ENCODE results near the gene SH2D3C. TPM values are rescaled to one million over a fixed set of nuclear protein-coding genes. Genes with fewer than 3 reads are reported as not detected.

The SH2D3C gene
- total and polyA plus RNA-seq, 9 donors = 12.4 to 22.5 (median 19.8) TPM

DNA sequence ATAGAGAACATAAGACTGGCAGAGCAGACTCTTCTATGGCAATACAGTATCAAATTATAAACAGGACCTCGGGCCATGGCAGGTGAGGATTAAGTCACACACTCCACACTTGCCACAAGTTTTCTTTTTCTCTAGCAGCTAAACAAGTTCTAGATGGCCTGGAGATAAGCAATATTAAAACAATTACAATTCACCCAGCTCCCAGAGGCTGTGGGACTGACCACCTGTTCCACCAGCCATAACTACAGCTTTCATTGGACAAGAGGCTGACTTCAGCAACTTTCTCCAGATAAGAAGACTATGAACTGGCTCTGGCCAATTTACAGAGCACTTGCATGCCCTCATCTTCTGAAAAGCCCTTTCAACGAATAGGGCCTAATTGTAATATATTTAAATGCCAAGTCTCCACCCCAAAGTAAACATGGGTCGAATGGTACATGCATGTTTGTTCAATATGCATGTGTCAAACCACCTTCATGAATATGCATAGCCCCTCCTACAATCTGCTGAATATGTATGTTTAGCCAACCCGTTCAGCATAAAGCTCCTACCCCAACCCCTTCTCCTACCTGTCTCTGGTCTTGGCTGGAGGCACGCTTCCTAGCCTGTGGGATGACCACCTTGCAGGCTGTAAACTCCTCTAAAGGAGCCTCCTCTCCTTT is 77.7 kb downstream of the SH2D3C start:
- 63% methylated on average over 3 of the region's 5 CpGs for WGBS (ENCODE audit: insufficient coverage)

DNA sequence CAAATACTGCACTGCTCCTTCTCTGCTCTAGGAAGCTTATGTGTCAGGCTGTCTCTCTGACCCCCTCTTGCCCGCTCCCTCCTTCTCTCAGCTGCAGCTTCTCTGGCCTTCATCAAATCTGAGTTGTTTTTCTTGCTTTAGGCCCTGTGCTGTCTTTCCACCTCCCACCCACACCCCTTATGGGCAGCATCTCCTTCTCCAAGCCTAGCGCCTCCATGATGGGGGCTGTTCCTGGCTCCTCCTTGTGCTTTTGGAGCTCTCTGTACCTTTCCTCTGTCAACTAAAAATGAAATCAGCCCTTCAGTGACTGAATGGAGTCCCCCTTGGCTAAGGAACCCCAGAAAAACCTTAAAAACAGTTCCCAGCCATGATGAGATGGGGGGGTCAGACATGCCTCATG is 78.3 kb downstream of the SH2D3C start:
- Histone ChIP-seq H3K4me1 (ENCODE audit: control insufficient read depth, insufficient read depth, low read length) (peaks cover 27% of the 10 kb centered on the region), H3K27ac (ENCODE audit: low read length) (peak overlapping the region; percentile 69), H3K27me3 (ENCODE audit: control insufficient read depth, insufficient read depth, low read length) (no peaks in the 10 kb centered on the region), H3K36me3 (ENCODE audit: control insufficient read depth, insufficient read depth, low read length) (no peaks in the 10 kb centered on the region), H3K4me3 (ENCODE audit: low read length) (no peak overlapping the region), H3K9me3 (replicated peaks; ENCODE audit: control insufficient read depth, low read depth, low read length) (no peaks in the 10 kb centered on the region)
- DNase-seq = no peak
- 85% methylated on average over 2 of the region's 2 CpGs for WGBS (ENCODE audit: insufficient coverage)

More for the DNA sequence above, 77.7 kb downstream of the SH2D3C start:
- Histone ChIP-seq H3K4me3 (ENCODE audit: low read length) (no peak overlapping the region), H3K27me3 (ENCODE audit: control insufficient read depth, insufficient read depth, low read length) (no peaks in the 10 kb centered on the region), H3K27ac (ENCODE audit: low read length) (peak overlapping the region; percentile 69), H3K4me1 (ENCODE audit: control insufficient read depth, insufficient read depth, low read length) (peaks cover 29% of the 10 kb centered on the region), H3K36me3 (ENCODE audit: control insufficient read depth, insufficient read depth, low read length) (no peaks in the 10 kb centered on the region), H3K9me3 (replicated peaks; ENCODE audit: control insufficient read depth, low read depth, low read length) (no peaks in the 10 kb centered on the region)
- no peak for DNase-seq

- peak; percentile 99 for DNase-seq
- Histone ChIP-seq H3K9me3 (replicated peaks; ENCODE audit: control insufficient read depth, low read depth, low read length) (no peaks in the 10 kb centered on the region), H3K4me1 (ENCODE audit: control insufficient read depth, insufficient read depth, low read length) (peaks cover 30% of the 10 kb centered on the region), H3K27me3 (ENCODE audit: control insufficient read depth, insufficient read depth, low read length) (no peaks in the 10 kb centered on the region), H3K27ac (ENCODE audit: low read length) (peak overlapping the region; percentile 90), H3K36me3 (ENCODE audit: control insufficient read depth, insufficient read depth, low read length) (no peaks in the 10 kb centered on the region), H3K4me3 (ENCODE audit: low read length) (peak overlapping the region; percentile 49)
- WGBS (ENCODE audit: insufficient coverage) = 7% methylated on average over 34 of the region's 41 CpGs
These were observed 79.3 kb downstream of the SH2D3C start for GRCh38 chr9:127698985-127699670.

- DNase-seq = no peak
- Histone ChIP-seq H3K9me3 (replicated peaks; ENCODE audit: control insufficient read depth, low read depth, low read length) (no peaks in the 10 kb centered on the region), H3K27ac (ENCODE audit: low read length) (no peak overlapping the region), H3K4me1 (ENCODE audit: control insufficient read depth, insufficient read depth, low read length) (peaks cover 30% of the 10 kb centered on the region), H3K4me3 (ENCODE audit: low read length) (no peak overlapping the region), H3K27me3 (ENCODE audit: control insufficient read depth, insufficient read depth, low read length) (no peaks in the 10 kb centered on the region), H3K36me3 (ENCODE audit: control insufficient read depth, insufficient read depth, low read length) (no peaks in the 10 kb centered on the region)
- WGBS (ENCODE audit: insufficient coverage) = 100% methylated on average over 3 of the region's 5 CpGs
These were observed 80.1 kb downstream of the SH2D3C start for GRCh38 chr9:127698386-127698785.

DNA sequence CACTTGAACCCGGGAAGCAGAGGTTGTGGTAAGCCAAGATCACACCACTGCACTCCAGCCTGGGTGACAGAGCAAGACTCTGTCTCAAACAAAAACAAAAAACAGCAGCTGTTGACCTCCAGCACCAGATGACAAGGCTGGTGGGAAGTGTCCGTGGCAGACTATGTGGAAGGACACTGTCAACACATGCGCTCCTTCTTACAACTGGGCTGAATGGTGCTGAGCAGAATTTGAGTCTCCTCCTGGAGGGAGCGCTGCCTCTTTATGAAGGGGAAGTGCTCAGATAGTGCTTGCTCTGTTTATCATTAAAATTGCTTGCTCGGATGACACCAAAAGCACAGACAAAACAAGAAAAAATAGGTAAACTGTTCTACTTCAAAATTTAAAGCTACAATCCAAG is 80.9 kb downstream of the SH2D3C start:
- Histone ChIP-seq H3K9me3 (replicated peaks; ENCODE audit: control insufficient read depth, low read depth, low read length) (no peaks in the 10 kb centered on the region), H3K4me3 (ENCODE audit: low read length) (no peak overlapping the region), H3K27me3 (ENCODE audit: control insufficient read depth, insufficient read depth, low read length) (no peaks in the 10 kb centered on the region), H3K36me3 (ENCODE audit: control insufficient read depth, insufficient read depth, low read length) (no peaks in the 10 kb centered on the region), H3K4me1 (ENCODE audit: control insufficient read depth, insufficient read depth, low read length) (peaks cover 30% of the 10 kb centered on the region), H3K27ac (ENCODE audit: low read length) (no peak overlapping the region)
- 88% methylated on average over 2 of the region's 5 CpGs for WGBS (ENCODE audit: insufficient coverage)
- DNase-seq = no peak

DNA sequence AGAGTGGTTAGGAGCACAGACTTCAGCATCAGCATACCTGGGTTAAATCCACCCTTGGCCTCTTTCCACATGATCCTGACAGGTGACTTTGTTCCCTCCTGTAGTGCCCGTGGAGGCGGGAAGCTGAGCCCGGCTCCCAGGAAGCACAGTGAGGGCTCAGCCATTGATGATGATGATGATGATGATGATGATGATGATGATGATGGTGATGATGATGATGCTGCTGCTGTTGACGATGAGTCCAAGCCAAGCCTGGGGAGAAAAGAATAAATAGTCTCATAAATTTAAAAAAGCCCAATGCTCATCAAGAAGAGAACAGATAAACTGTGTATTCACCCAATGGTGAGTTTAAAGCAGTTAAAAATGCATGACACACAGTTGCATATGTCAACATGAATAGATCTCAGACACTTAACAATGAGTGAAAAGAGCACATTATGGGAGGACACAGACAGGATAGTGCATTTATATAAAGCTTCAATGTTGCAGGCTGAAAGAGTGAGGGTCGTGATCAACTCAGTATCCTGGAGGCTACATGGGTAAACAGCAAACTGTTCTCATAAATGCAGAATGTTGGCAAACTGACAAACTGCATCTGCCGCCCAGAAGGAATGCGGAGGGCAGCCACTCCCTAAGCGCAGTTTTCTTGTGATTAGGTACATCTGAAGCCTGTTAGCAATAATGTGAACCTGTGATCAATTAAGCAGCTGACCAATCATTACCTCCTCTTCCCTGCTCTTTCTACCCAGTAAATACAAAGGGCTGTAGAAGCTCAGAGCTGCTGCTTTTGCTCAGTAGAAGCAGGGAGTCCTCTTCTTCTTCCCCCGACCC is 83.4 kb downstream of the SH2D3C start:
- H3K4me1 ChIP-seq (ENCODE audit: control insufficient read depth, insufficient read depth, low read length) = peaks cover 25% of the 10 kb centered on the region
- H3K27me3 ChIP-seq (ENCODE audit: control insufficient read depth, insufficient read depth, low read length) = no peaks in the 10 kb centered on the region
- H3K36me3 ChIP-seq (ENCODE audit: control insufficient read depth, insufficient read depth, low read length) = peaks cover 21% of the 10 kb centered on the region
- no peak overlapping the region for H3K27ac ChIP-seq (ENCODE audit: low read length)
- no peak for DNase-seq
- H3K9me3 ChIP-seq (replicated peaks; ENCODE audit: control insufficient read depth, low read depth, low read length) = no peaks in the 10 kb centered on the region
- WGBS (ENCODE audit: insufficient coverage) = 57% methylated on average over 4 of the region's 9 CpGs
- no peak overlapping the region for H3K4me3 ChIP-seq (ENCODE audit: low read length)

DNA sequence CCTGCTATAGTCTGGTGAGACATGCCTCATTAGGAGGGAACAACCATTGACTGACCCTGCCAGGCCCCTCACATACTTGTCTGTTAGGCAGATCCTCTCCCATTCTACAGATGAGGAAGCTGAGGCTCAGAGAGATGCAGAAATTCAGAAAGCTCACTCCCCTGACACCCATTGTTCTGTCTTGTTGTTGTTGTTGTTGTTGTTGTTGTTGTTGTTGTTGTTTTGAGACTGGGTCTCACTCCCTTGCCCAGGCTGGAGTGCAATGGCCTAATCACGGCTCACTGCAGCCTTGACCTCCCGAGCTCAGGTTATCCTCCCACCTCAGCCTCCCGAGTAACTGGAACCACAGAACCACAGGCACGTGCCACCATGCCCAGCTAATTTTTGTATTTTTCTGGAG is 84.8 kb downstream of the SH2D3C start:
- Histone ChIP-seq H3K27me3 (ENCODE audit: control insufficient read depth, insufficient read depth, low read length) (no peaks in the 10 kb centered on the region), H3K36me3 (ENCODE audit: control insufficient read depth, insufficient read depth, low read length) (peaks cover 28% of the 10 kb centered on the region), H3K9me3 (replicated peaks; ENCODE audit: control insufficient read depth, low read depth, low read length) (no peaks in the 10 kb centered on the region), H3K4me3 (ENCODE audit: low read length) (no peak overlapping the region), H3K4me1 (ENCODE audit: control insufficient read depth, insufficient read depth, low read length) (peaks cover 16% of the 10 kb centered on the region), H3K27ac (ENCODE audit: low read length) (no peak overlapping the region)
- no CpG with 5 or more reads among the region's 4 CpGs for WGBS (ENCODE audit: insufficient coverage)
- no peak for DNase-seq

GRCh38 chr9:127693143-127693542 is 85.3 kb downstream of the SH2D3C start:
- Histone ChIP-seq H3K4me3 (ENCODE audit: low read length) (no peak overlapping the region), H3K4me1 (ENCODE audit: control insufficient read depth, insufficient read depth, low read length) (peaks cover 14% of the 10 kb centered on the region), H3K27ac (ENCODE audit: low read length) (no peak overlapping the region), H3K9me3 (replicated peaks; ENCODE audit: control insufficient read depth, low read depth, low read length) (no peaks in the 10 kb centered on the region), H3K27me3 (ENCODE audit: control insufficient read depth, insufficient read depth, low read length) (no peaks in the 10 kb centered on the region), H3K36me3 (ENCODE audit: control insufficient read depth, insufficient read depth, low read length) (peaks cover 30% of the 10 kb centered on the region)
- no peak for DNase-seq
- 92% methylated on average over 6 of the region's 10 CpGs for WGBS (ENCODE audit: insufficient coverage)

DNA sequence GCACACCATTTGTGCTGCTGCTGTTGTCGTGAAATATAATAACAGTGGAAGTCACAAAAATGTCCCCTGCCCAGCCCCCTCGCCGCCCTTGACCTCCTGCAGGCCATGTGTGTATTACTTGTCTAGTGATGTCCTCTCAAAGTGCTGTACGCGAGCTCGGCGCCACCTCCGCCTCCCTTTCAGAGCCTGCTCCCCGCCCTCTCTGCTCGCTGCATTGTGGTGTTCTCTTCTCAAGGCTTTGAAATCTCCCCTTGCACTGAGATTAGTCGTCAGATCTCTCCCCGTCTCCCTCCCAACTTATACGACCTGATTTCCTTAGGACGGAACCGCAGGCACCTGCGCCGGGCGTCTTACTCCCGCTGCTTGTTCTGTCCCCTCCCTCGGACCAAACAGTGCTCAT is 86.4 kb downstream of the SH2D3C start:
- Histone ChIP-seq H3K4me1 (ENCODE audit: control insufficient read depth, insufficient read depth, low read length) (peaks cover 11% of the 10 kb centered on the region), H3K27ac (ENCODE audit: low read length) (no peak overlapping the region), H3K4me3 (ENCODE audit: low read length) (no peak overlapping the region), H3K27me3 (ENCODE audit: control insufficient read depth, insufficient read depth, low read length) (no peaks in the 10 kb centered on the region), H3K9me3 (replicated peaks; ENCODE audit: control insufficient read depth, low read depth, low read length) (no peaks in the 10 kb centered on the region), H3K36me3 (ENCODE audit: control insufficient read depth, insufficient read depth, low read length) (peaks cover 35% of the 10 kb centered on the region)
- WGBS (ENCODE audit: insufficient coverage) = 60% methylated on average over 13 of the region's 20 CpGs
- DNase-seq = no peak

DNA sequence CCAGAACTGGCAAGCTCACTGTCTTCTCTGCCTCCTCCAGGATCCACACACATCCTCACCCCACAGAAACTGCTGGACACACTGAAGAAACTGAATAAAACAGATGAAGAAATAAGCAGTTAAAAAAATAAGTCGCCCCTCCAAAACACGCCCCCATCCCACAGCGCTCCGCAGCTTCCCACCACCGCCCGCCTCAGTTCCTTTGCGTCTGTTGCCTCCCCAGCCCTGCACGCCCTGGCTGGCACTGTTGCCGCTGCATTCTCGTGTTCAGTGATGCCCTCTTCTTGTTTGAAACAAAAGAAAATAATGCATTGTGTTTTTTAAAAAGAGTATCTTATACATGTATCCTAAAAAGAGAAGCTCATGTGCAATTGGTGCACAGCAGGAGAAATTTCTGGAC is 87.7 kb downstream of the SH2D3C start:
- Histone ChIP-seq H3K4me1 (ENCODE audit: control insufficient read depth, insufficient read depth, low read length) (peaks cover 11% of the 10 kb centered on the region), H3K27ac (ENCODE audit: low read length) (no peak overlapping the region), H3K9me3 (replicated peaks; ENCODE audit: control insufficient read depth, low read depth, low read length) (no peaks in the 10 kb centered on the region), H3K27me3 (ENCODE audit: control insufficient read depth, insufficient read depth, low read length) (no peaks in the 10 kb centered on the region), H3K4me3 (ENCODE audit: low read length) (no peak overlapping the region), H3K36me3 (ENCODE audit: control insufficient read depth, insufficient read depth, low read length) (peaks cover 46% of the 10 kb centered on the region)
- WGBS (ENCODE audit: insufficient coverage) = 70% methylated on average over 5 of the region's 10 CpGs
- DNase-seq = no peak
